Stimulated activated CD4-positive, alpha-beta T cell treated with anti-CD3 and anti-CD28 coated beads, Interleukin-12 subunit alpha, Interleukin-12 subunit beta, amount 100 ng/mL, for 48 hours (primary cell): ENCODE results near the gene UST.

Source experiments
- DNase-seq, 3 donors: peaks; one replicate each; pipeline ENCODE4 v3.0.0-alpha.2; 2020; ENCODE audit warnings: low read depth in 2 of 3, low spot score in 1 of 3

Gene UST, protein sequence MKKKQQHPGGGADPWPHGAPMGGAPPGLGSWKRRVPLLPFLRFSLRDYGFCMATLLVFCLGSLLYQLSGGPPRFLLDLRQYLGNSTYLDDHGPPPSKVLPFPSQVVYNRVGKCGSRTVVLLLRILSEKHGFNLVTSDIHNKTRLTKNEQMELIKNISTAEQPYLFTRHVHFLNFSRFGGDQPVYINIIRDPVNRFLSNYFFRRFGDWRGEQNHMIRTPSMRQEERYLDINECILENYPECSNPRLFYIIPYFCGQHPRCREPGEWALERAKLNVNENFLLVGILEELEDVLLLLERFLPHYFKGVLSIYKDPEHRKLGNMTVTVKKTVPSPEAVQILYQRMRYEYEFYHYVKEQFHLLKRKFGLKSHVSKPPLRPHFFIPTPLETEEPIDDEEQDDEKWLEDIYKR

DNA sequence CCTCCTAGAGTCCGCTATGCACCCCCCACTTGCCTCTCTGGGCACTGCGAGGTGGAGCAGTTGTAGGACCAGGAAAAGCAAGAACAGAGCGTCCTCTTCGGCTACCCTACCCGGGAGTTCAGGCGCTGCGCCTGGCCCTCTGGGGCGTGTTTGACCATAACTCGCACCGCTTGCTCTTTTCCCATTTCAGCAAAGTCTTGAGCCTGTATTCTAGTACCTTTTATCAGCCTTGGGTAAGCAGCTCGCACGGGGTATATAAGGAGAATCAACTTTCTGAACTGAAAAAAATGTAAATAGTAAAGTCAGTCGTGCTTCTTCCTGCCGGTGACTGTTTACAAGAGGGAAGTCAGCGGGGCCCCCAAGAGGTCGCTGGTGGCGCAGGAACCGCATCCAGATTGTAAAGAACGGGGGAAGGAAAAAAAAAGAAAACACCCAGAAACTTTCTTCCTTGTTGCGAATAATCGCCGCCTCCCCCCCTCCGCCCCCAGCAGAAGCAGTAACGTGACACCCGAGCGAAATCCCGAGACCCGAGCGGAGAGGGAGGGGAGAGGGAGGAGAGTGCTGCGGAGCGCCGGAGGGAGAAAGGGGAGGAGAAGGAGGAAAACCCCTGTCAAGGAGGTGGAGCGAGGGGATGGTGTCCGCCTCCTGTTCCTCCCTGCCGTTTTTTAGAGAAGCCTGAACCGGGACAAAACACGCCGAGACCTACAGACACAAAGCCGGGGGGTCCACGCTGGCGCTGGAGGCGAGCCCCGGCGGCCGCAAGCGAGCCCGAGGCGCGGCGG is at the start of gene UST:
UST (plus strand) TSS at position 668 of the 782 bp plus-strand sequence. CDS start 401 bp downstream, outside the sequence.
- DNase-seq, result peak in 1 of 3 donors; percentile 48

DNA sequence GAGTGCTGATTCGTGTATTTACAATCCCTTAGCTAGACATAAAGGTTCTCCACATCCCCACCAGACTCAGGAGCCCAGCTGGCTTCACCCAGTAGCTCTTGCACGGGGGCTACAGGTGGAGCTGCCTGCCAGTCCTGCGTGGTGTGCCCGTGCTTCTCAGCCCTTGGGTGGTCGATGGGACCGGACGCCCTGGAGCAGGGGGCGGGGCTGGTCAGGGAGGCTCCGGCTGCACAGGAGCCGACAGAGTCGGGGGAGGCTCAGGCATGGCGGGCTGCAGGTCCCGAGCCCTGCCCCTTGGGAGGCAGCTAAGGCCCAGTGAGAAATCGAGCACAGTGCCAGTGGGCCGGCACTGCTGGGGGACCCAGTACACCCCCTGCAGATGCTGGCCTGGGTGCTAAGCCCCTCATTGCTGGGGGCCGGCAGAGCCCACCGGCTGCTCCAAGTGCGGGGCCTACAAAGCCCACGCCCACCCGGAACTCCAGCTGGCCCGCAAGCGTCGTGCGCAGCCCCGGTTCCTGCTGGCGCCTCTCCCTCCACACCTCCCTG is 48.9 kb upstream of the UST start:
- no peak for DNase-seq

DNA sequence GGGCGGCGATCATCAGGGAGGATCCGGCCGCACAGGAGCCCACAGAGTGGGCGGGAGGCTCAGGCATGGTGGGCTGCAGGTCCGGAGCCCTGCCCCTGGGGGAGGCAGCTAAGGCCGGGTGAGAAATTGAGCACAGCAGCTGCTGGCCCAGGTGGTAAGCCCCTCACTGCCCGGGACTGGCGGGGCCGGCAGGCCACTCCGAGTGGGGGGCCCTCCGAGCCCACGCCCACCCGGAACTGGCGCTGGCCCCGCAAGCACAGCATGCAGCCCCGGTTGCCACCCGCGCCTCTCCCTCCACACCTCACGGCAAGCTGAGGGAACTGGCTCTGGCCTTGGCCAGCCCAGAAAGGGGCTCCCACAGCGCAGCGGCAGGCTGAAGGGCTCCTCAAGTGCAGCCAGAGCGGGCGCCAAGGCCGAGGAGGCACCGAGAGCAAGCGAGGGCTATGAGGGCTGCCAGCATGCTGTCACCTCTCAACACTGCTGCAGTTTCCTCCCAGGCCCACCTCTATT is 48.1 kb upstream of the UST start:
- DNase-seq, result no peak

DNA sequence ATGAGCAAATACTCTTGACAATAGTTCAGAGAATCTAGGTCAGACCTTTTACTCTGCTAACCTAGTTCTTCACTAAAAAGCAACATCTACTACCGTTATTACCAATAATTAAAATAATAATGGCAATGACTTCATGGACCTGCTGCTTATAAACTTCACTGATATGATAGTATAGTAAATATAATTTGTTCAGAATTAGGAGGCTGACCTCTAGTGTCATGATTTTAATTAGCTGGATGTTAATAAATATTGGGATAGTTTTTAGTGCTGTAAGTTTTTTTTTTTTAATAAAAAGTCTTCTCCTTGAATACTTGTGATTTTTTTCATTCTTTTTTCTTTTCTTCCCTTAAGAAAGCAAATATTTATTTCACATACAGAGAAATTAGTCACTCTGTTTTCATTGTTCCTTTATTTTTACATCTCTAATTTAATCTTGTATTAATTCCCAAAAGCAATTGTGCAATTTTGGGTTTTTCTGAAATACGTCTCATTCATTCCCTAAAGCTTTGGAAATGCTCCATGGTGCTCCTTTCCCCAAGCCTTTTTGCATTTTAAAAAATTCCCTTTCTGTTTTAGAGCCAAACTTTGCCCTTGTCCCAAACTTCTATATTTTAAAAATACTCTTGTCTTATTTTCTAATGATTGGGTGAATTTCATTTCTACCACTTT is 46.6 kb upstream of the UST start:
- no peak for DNase-seq

DNA sequence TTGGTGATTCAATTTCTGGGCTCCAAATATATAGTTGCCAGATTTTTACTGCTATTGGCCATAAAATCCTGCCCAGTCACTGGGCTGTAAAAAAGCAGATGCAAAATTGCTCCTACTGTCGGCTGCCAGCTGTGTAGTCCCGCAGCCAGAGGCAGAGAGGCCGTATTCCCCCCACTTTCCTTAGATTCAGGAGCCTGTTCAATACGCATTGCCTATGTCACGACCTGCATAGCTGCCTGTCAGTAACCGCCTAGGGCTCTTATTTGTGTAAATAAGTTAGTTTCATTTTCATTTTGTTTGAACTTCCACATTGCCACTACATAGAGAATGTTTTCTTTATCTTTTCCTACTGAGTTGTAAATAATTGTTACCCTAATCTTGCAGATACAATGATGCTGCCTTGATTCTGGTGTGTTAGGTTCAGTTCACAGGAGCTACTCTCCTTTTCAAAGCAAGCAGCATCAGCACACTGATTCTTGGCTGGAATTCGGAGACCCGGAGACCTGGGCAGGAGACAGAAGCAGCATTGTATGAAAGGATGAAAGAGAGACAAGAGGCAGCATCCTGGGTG is 46.0 kb upstream of the UST start:
- DNase-seq, result no peak

DNA sequence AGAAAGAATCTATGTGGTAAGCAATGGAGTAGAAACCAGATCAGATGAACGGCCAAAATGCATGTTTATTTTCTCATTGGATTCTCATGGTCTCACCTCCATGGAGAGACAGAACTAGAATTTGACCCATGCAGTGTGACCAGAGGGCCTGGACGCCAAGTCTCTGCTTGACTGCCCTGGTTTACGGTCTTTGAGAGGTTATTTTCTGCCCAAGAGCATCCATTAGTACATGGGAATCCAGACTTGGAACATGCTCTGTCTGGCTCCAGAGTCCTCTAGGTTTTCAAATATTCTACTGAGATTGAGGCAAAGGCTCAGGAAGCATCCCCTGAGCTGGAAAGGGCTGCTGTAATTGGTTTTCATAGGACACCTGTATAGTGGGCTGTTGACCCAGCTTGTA is 45.5 kb upstream of the UST start:
- DNase-seq, result no peak

DNA sequence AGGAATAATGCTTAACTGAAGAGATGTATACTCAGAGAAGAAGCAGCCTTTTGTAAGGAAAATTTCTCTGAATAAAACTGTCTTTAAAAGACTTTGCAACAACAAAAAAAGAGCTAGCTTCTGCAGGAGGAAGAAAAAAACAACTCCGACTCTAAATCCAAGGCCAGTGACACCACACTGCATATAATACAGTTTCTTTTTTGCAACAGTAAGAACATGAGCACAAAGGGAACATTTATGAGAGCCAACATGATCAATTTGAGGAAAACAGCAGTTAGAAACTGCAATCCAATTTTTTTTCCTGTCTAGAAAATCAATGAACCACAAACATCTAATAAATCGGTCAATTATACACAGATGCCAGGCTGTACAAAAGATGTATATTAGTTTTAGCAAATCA is 42.9 kb upstream of the UST start:
- DNase-seq, result no peak

DNA sequence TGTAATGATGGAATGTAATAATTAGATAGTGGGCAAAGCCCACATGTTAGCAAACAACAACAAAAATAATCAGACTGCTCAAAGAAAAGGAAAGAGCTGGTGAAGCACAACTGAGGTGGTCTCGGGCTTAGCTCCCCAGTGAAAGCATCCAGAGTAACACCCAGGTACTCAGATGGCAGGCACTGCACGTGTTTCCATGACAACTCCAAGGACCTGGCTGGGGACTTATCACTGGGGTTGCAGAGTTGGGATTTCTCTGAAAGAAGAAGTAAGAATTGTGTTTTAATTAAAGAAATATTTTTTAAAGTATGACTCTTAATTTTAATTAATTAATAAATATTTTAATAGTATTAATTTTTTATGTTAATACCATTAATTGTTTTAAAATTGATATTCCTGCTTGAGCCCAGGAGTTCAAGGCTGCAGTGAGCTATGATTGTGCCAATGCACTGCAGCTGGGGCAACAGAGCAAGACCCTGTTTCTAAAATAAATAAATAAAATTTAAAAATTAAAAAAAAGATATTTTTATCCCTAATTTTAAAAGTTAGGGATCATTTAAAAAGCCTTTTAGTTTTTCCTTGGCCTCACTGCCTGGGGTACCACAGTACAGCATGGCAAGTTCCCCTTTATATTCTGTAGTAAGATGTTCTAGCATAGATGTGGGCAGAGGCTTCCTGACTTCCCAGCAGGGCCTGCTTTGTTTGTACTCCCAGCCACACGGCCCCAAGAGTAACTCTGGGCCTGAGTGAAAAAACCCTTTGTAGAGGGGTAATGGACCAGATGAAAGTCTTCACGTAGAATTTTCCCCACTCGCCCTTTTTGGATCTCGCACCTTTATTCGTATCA is 42.2 kb upstream of the UST start:
- no peak for DNase-seq

DNA sequence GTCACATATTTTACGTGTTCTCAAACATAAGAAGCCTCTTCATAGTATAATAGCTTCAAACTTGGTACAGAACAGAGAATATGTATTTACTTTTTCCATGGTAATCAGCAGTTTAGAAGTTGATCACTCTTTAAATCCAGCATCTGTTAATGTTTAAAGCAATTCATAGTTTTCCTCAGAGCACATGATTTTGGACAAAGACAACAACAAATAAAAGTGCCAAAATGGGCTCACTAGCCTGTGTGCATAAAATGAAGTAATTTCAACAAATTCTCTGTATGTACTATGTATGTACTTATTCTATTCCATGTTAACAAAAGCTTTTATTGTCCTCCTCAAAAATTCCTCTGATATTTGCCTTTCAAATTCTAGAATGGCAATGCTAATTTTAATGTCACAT is 38.1 kb upstream of the UST start:
- DNase-seq, result no peak

DNA sequence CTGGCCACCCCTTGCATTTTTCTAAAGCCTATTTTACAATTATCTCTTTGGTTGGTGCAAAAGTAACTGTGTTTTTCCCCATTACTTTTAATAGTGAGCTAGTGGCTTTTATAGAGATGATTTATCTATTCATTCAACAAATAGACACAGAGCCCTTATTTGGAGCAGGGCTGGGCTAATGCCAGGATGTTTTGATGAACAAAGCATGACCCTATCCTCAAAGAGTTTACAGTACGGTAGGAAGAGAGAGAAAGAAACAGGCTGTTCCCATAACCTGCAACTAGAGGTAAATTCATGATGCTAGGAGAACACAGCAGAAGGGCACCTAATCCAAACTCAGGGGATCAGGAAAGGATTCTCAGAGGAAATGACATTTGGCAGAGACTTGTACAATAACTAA is 37.3 kb upstream of the UST start:
- no peak for DNase-seq

DNA sequence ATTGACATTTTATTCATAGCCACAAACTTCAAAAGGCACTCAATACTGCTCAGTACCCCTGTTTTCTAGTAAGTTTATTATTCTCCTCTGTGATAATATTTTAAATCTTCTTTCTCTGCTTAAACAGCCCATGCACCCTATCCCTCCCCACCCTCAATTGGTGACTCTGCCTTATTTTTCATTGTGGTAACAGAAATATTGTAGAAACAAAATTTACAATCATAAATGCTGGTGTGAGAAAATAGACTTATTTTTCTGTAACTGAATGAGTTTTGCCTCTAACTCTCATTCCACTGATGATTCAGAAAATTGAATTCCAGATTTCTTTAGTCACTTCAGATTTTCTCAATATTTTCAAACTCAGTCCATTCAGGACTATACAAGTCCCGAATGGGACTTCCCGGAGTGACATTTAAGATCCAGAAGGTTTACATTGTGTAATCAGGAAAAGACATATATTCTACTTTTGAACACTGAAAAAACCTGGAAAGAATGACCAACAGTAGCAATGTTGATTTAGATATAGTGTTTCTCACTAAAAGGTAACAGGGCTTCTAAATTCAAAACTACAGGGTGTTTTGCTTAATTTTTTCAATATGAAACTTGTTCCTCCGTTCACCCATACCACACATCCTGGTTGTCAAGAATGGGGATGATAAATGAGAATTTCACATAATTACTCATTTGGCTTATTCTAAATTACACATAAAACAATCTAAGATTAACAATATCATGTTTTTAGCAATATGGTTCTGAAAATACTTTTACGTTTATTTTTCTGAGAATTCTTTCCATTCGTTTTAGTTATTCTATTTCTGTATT is 34.8 kb upstream of the UST start:
- DNase-seq, result no peak

DNA sequence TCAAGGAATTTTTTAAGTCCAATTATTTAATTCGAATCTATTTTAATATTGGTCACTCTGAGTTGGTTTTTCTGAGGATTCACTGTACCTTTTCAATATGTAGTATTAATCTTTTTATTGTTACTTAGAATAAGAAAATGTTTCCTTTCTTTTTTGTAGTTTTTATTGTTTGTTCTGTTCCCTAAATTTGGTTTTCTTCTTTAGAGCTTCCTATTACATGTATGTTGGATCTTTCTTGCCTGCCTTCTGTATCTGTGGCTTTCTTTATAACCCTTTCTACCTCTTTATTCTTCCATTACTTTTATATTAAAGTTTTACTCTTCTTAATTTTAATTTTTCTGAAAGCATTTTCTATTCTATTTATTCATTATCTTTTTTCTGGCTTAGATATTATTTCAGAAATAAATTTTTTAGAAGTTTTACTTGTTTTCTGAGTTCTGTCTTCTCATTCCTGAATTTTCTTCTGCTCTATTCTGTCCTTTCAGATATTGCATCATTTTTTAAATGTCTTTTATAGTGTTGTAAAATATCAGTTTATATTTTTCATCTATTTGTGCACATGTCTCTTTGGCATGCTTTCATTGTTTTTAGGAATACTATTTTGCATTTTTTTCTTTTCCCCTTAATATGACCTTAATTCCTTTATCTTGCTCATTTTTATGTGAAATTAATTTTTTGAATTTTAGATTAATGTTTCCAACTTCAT is 33.6 kb upstream of the UST start:
- DNase-seq, result no peak

DNA sequence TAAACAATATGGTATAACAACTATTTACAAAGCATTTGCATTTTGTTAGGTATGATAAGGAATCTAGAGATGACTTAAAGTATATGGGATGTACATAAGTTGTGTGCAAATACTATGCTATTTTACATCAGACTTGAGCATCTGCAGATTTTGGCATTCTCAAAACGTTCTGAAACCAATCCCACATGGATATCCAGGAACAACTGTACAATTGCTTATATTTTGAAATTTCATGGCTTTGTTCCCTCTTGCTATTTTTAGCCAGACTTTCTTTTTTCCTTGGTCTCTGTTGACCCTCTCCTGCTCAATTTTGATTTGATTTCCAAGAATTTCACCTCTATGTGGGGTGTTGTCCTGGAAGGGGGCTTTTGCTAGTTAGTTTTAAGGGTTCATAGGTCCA is 32.9 kb upstream of the UST start:
- no peak for DNase-seq

DNA sequence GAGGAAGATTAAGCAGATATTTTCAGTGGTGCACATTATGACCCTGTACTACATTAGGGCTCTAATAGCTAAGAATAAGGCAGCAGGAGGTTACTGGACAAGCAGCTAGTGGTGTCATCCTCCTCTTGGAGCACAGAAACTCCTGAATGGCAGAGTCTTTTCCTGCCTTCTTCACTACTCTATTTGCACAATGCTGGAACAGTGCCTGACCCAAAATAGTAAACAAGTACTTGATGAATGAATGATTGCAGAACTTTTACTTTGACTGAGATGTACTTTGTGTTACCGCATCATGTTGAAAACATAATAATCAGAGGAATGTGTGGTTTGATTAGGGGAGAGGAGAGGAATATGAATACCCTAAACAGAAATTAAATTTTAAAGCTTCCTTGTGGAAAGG is 30.0 kb upstream of the UST start:
- no peak for DNase-seq

DNA sequence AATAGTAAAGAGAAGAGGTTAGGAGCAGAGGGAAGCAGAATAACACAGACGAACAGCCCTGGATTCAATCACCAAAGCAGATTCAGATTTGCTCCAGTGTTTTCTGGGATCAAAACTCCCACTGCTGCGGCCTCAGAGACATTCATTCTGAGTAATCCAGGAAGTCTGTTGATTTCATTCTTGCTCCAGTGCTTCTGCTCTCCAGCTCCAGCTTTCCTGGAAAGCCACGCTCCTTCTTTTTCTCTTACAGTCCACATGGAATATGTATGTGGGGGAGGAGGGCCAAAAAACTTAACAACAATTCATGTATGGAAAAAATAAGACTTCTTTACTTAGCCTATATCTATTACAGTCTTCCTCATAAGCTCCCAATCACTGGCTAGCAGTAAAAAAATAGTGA is 26.4 kb upstream of the UST start:
- DNase-seq, result no peak

DNA sequence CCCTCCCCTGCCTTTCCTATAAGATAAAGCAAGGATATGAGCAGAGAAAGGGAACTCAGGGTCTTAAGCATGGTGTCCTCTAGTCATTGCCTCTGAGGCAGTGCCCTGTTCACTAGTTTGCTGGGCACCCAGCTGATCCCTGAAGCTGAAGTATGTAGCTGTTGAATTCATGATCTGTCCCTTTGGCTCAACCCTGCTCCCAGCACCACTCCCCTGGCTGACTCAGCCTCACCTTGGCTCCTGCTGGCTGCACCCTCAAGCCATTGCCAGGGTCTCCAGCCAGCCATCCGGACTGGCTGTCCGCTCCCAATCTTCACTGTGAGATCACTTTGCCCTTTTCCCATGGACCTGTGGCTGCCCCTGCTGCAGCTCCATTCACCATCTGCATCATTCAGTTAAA is 25.9 kb upstream of the UST start:
- no peak for DNase-seq

DNA sequence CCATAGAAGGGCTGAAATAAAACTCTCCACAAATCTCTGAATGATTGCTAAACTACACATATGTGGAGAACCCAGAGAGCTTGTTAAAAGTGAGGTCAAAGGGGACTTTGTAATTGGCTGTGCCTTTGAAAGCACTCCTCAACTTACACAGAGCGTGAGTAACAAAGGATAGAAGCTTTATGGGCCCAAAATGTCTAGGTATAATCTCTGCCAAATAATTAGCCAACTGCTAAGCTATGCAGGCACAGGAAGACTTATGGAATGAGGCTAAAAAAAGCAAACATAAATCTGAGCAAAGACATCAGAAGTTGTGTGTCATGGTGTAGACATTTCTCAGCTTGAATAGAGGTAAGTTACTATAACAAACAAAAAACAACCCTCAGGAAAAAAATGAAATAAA is 23.3 kb upstream of the UST start:
- DNase-seq, result no peak

DNA sequence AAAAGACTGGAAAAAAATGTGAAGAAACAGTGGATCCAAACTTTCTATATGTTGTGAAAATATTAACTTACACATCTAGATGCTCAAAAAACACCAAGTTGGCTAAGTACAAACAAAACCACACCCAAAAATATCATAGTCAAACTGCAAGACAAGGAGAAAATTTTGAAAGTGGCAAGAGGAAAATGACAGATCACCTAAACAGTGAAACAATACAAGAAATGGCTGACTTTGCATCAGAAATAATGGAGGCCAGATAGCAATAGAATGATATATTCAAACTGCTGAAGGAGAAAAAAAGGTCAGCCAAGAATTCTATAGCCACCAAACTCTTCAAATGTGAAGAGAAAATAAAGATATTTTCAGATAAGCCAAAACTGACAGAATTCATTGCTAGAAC is 22.4 kb upstream of the UST start:
- no peak for DNase-seq

DNA sequence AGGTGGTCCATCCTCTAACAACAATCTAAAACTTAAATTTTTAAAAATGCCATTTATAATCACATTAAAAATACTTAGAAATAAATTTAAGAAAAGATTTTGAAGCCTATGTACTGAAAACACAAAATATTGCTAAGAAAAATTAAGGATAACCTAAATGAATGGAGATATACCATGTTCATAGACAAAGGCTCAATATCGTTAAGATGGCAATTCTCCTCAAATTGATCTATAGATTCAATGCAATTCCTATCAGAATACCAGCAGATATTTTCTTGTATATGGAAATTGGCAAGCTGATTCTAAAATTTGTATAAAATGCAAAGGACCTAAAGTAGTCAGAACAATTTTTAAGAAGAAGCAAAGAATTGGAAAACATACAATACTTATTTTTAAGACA is 19.7 kb upstream of the UST start:
- DNase-seq, result no peak
